GM21528 (cell line): ENCODE data around the gene UBXN10.
"Not testable (repeated sequence)": the region's sequence is repeated elsewhere in the genome, so short reads cannot be mapped to it uniquely, and the experiment has no call there.

ENCODE experiments used
- ATAC-seq: cut with Tn5 transposase; IDR thresholded peaks from one replicate; pipeline ENCODE4 v1.9.1; 2021; ENCODE audit warnings: mild to moderate bottlenecking, moderate library complexity; ENCODE audit not compliant: unreplicated experiment, low FRiP score

Gene UBXN10

GRCh38 chr1:20199403-20199802, 13.5 kb downstream of the UBXN10 start:
- no peak for ATAC-seq

- ATAC-seq = no peak
Measured at GRCh38 chr1:20199840-20200239, 13.9 kb downstream of the UBXN10 start.

- ATAC-seq = no peak
Measured at GRCh38 chr1:20200966-20201365, 15.1 kb downstream of the UBXN10 start.

GRCh38 chr1:20202166-20202565, 16.3 kb downstream of the UBXN10 start:
- no peak for ATAC-seq

- no peak for ATAC-seq
Measured at GRCh38 chr1:20207546-20207945, 21.6 kb downstream of the UBXN10 start.

- ATAC-seq = no peak
Measured at GRCh38 chr1:20209471-20209870, 23.6 kb downstream of the UBXN10 start.

- no peak for ATAC-seq
Measured at GRCh38 chr1:20210736-20211460, 25.0 kb downstream of the UBXN10 start.

GRCh38 chr1:20211511-20211931, 25.6 kb downstream of the UBXN10 start:
- no peak for ATAC-seq

- ATAC-seq = no peak
Measured at GRCh38 chr1:20212085-20212684, 26.3 kb downstream of the UBXN10 start.

- ATAC-seq = peak; percentile 58
Measured at GRCh38 chr1:20212685-20213331, 26.9 kb downstream of the UBXN10 start.

GRCh38 chr1:20215716-20216115, 29.8 kb downstream of the UBXN10 start:
- ATAC-seq = no peak

- ATAC-seq = no peak
Measured at GRCh38 chr1:20216574-20216973, 30.7 kb downstream of the UBXN10 start.

- not testable (repeated sequence) for ATAC-seq
Measured at GRCh38 chr1:20219053-20219452, 33.2 kb downstream of the UBXN10 start.

- no peak for ATAC-seq
Measured at GRCh38 chr1:20220036-20220435, 34.1 kb downstream of the UBXN10 start.

- ATAC-seq = no peak
Measured at GRCh38 chr1:20223106-20223505, 37.2 kb downstream of the UBXN10 start.

- no peak for ATAC-seq
Measured at GRCh38 chr1:20223551-20224419, 37.9 kb downstream of the UBXN10 start.

- no peak for ATAC-seq
Measured at GRCh38 chr1:20224546-20224945, 38.6 kb downstream of the UBXN10 start.

GRCh38 chr1:20227704-20228103, 41.8 kb downstream of the UBXN10 start:
- no peak for ATAC-seq

- ATAC-seq = no peak
Measured at GRCh38 chr1:20228314-20228825, 42.5 kb downstream of the UBXN10 start.

GRCh38 chr1:20229171-20229570, 43.3 kb downstream of the UBXN10 start:
- no peak for ATAC-seq

- ATAC-seq = not testable (repeated sequence)
Measured at GRCh38 chr1:20232564-20232963, 46.7 kb downstream of the UBXN10 start.
